ENCODE measurements around the gene DLG2.

DNA sequence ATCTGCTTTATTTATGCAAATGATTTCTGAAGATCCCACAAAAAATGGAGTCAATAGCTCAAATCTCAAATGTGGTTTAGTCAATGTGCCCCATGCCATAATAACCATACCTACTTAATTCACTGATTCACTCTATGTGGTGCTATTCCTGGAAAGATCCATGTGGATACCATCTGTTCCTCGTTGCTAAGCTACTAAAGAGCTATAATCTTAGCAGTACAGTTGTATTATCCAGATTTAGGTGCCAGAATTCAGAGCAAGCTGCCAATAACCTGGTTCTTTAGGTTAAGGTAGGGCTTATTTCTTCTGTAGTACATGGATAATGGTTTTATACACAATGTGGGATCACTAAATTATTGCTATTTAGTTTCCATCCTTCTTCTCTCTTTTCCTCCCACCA is 1366.3 kb downstream of the DLG2 start:
- TF ChIP-seq, protein P1, sequence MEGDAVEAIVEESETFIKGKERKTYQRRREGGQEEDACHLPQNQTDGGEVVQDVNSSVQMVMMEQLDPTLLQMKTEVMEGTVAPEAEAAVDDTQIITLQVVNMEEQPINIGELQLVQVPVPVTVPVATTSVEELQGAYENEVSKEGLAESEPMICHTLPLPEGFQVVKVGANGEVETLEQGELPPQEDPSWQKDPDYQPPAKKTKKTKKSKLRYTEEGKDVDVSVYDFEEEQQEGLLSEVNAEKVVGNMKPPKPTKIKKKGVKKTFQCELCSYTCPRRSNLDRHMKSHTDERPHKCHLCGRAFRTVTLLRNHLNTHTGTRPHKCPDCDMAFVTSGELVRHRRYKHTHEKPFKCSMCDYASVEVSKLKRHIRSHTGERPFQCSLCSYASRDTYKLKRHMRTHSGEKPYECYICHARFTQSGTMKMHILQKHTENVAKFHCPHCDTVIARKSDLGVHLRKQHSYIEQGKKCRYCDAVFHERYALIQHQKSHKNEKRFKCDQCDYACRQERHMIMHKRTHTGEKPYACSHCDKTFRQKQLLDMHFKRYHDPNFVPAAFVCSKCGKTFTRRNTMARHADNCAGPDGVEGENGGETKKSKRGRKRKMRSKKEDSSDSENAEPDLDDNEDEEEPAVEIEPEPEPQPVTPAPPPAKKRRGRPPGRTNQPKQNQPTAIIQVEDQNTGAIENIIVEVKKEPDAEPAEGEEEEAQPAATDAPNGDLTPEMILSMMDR (IDR thresholded peaks at IDR 0.05) = no peak
- TF ChIP-seq POLR2A (IDR thresholded peaks at IDR 0.05) = no peak

All from uterus (tissue), 2 donors.